Activated CD8-positive, alpha-beta memory T cell treated with anti-CD3 and anti-CD28 coated beads, Interleukin-2, amount 50 U/mL, for 24 hours (primary cell): ENCODE results near the gene HOXA10.

ENCODE experiments used
- DNase-seq: peaks from one replicate; pipeline ENCODE4 v3.0.0-alpha.2; 2020; ENCODE audit errors: extremely low read depth

Gene HOXA10

DNA sequence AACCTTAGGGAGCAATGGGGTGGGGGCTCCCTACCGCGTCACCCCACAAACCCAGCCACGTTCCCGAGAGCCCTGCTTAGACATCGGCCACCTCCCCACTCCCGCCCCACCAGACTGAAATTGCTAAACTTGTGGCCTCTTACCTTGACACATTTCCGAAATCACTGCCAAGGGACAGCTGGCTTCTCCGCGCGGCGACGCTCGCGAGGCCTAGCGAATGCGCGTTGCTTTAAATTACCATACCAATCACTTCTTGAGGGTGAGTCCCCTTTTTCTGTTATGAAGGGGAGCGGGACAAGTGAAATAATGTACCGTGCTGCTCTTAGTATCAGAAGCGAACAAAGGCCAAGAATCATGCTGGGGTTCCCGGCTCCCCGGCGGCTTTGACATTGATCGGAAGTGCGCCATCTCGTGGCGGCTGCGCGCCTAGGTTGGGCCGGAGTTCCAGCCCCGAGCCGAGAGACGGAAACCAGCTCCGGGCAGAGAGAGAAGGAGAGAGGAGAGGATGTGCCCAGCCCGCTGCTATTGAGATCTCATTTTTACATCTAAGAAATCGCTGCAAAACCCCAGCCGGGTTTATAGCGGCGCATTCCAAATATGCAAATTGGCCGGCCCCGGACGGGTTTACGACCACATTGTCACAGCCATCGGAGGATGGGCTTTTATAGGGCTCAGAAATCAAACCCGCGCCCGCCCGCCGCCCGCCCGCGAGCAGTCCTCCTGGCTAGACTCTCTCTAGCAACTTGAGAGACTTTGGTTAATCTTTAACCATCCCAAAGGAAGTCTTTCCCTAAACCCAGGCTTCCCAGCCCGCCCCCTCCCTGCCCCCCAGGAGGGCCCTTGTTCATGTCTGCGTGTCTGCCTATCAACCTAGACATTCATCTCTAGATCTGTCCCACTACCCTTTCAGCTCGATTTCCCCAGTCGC, 5.6 kb upstream of the HOXA10 start:
- no peak for DNase-seq

DNA sequence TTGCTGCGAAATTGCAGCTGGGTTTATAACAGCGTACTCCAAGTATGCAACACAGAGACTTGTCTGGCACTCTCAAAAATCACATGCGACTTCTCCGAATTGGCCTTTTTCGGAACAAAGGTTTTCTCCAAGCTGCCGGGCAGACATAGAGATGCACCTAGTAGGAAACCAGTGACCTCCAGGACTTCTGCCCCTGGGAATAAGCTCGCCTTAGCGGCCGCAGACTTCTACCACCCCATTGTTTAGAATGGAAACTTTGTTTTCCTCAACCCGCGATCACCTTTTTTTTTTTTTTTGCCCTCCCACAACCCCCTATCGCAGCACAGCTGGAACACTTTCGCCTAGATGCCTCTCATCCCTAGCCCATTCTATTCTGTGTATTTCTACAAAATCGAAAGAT, 4.9 kb upstream of the HOXA10 start:
- DNase-seq = no peak

DNA sequence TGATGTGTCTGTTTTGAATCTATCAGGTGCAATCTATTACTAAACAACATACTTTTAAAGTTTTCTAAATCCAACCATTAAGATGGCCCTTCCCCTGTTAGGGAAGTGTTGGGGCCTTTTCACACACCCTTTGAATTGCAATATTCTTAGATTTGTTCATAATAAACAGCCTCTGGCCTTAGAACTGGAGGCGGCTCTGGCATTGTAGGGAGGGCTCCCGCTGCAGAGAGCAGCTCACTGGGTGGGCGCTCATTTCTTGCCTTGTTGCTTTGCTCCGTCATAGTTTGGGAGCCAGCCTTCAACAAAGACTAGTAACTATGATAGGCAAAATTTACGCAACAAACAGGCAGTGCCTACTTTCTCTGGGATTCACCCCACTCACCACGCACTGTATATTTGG, 4.2 kb upstream of the HOXA10 start:
- no peak for DNase-seq

DNA sequence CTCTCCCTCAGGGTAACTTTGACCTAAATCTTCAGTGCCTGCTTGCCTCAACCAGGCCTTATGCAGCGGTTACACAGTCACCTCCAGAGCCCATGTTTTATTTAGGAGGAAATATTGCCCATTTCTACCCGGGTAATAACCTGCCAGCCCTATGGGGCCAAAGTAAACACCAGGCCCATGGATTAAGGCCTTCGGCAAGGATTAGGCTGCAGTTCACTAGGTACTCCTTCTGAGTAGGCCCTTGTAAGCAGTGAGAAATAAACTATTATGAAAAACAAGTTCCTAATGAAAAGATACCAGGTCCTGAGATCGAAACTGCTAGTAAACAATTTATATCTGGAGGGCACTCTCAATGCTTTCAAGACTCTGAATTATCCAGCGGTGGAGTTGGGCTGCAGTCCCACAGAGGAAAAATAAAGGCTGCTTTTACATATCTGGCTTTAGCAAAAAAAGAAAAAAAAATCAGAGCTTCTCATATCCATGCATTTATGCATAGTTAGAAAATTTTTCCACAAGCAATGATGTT, 3.7 kb upstream of the HOXA10 start:
- no peak for DNase-seq

DNA sequence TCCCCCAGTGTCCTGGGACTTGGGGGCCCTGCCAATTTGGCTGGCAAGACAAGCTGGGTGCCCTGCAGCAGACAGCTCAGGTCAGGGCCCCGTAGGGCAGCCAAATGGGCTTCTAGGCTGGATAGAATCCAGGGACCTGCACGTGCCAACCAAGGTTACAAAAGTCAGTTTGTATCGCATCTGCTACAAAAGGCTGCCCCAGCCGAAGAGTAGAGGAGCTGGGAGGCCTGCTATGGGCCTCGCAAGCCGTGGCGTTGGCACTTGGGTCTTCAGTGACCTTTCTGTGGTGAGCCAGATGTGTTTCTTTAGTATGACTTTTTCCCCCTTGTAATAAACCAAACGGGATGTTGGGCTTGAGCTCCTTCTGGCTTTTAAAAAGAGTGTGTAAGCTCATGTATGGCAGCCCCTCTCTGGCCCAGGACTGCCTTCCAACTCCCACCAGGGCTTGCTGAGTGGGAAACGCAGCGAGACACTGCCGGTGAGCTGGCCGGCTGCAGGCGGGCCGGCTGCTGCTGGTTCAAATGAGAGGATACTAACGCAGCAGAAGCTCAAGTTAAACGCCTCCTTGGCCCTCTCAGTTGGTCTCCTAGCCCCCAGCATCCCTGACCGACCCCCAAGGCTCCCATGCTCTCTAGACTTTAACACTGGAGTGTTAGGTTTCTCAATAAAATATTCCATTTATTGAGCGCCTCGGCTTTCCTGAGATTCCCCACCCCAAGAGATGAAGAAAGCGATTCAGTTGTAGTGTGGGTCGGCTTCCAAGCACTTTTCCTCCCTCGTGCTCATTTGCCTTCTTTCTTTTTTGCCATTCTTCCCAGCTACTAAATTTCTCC, 3.1 kb upstream of the HOXA10 start:
- no peak for DNase-seq

DNA sequence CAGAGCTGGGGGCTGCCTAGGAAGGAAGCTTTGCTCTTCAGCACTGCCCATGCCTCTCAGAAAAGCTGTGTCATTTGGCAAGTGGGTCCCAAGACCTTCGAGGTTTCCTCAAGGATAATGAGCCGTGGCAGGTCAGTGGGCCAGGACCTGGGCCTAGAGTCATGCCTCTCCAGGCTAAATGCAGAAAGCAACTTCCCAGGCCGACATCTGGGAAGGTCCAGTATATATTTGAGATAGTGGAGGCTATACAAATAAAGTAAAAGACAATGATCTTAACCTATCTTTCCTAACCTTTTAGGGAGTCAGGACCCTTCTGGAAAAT, 2.4 kb upstream of the HOXA10 start:
- DNase-seq = no peak

DNA sequence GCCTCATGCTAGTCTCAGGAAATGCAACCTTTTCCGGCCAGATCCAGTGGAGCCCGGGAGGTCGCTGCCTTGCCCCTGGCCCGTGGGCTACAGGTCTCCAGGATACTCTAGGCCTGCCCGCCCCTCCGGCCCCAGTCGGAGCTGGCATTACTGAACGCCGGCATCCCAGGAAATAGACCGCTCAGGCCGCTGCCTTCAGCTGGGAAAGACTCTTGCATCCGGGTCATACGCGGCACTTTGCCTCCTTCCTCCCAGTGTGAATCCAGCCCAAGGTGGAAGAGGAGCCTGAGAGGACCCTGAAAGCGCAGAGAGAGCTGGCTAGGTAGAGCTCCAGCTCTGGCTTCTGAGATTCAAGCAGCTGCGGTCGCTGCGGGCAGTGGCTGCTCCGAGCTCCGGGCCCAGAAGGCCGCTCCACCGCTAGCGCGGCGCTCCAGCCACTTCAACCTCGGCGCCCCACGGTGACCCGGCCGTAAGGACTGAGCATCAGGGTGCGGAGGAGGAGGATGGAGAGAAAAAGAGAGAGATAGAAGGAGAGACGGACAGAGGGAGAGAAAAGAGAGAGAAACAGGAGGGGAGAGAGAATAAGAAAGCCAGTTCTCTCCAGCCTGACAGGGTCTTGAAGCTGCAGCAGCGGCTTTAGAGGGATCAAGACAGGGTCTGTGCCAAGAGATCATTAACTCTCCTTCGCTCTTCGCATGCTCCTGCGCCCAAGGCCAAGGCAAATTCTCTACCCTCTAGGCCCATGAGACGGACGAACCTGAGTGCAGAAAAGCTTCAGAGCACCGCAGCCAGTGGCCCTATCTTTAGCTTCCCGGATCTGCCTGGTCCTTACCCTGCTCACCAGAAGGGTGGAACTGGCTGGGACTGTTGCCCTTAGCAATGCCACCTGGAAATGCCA, 1.8 kb upstream of the HOXA10 start:
- DNase-seq = no peak

DNA sequence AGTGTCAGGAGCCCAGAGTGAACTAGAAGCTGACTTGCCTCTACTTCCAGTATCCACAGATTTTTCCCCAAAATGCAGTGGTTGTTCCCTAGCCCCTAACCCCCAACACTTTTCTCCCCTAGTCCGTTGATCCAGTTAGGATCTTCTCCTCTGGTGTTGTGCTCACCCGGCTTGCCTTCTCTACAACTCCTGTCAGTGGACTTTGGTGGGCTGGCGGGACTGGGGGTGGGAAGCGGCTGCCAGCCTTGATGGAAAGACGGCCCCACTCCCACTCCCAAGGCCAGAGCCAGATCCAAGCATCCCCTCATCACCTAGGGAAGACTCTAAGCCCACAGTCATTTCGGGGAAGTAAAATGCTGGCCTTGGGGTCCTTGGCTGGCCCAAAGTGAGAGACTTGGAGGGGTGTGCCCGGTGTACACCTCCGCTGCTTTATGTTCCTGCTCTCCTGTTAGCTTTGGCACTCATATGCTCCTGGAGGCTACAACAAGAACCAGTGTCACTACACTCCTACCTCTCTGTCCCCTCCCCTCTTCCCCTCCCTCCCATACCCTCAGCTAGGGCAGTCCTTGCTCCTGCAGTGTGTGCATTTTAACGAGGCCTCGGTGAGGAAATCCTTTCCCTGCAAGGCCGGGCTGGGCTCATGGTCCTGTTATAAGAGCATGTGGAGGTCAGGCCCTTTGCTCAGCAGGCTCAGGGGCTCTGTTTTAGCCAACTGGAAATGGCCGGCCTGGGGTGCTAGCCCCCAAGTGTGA, 930 bp upstream of the HOXA10 start:
- no peak for DNase-seq

DNA sequence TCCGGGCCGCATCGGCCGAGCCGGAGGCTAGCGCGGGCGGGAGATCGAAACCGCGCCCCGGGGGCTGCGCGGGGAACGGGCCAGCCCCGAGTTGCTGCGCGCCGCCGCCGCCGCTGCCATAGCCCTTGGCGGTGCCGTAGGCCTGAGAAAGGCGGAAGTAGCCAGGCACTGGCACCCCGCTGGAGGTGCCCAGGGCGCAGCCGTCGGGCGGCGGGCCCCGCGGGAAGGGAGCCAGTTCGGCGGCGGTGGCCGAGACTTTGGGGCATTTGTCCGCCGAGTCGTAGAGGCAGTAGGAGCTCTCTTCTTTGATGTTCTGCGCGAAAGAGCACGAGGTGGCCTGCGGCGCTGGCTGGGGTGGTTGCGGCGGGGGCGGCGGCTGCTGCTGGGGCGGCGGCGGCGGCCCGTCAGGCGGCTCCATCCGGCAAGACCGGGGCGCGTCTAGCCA, 587 bp downstream of the HOXA10 start:
- DNase-seq = no peak

DNA sequence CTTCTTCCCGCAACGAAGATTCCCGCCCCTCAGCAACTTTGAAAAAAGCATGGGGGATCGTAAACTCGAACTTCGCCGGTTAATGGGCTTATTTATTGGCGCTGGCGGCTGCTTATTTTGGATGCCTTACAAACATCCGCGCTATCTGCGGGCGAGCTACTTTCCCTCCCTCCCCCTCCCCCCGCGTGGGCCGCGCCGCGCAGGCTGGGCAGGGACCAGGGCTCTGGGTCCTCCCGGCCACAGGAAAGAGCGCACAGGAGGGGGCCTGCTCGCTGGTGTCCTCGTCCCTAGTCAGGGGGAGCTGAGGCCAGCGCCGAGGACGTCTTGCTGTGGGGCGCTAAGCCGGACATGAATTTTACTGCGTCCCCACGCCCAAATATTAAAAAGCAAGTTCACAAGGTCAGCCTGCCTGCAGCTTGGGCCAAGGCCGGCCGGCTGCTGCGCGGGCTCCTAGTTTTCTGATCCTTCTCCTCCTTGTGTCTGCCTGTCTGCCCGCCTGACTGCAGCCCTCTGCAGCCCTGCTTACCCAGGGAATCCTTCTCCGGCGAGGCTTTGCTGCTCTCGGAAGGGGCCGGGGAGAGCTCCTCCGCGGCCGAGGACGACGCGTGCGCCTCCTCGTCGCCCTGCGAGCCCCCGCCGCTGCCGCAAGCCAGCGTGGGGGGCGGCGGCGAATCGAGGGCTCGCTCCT, 1.2 kb downstream of the HOXA10 start:
- no peak for DNase-seq

DNA sequence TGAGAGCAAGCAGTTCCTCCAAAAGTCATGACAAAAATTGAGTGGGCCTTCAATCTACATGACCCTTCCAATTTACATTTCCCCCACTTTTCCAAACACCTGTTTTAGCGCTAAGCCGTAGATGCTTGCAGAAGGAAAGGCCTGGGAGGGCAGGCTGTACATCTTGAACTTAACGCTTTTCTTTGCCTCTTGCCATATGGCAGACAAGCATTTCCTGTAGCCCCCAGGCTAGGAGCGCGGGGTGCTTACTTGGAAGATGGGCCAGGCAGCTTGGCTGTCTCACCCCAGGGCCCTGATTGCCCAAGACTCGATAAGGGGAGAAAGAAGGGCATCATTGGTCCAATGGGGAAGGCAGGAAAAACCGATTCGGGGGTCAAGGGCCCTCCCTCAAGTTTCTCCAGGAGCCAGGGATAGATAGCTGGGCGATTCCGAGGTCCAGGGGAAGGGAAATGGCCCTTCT, 1.8 kb downstream of the HOXA10 start:
- DNase-seq = no peak

DNA sequence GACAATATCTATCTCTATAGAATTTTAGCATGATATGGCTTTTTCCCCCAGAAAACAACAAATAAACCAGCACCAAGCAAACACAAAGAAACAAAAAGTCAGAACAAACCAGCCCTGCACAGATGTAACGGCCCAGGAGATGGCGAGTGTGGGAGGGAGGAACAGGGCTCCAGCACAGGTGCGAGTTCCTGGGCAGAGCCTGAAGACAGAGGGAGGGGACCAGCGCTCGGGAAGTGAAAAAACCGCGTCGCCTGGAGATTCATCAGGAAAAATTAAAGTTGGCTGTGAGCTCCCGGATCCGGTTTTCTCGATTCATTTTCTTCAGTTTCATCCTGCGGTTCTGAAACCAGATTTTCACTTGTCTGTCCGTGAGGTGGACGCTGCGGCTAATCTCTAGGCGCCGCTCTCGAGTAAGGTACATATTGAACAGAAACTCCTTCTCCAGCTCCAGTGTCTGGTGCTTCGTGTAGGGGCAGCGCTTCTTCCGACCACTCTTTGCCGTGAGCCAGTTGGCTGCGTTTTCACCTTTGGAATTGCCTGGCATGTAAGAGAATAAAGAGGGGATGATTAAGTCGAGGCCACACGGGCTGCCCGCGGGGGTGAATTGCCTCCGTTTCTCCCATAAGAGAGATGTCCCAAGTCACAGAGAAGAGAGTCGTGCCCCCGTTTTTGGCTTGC, 2.3 kb downstream of the HOXA10 start:
- no peak for DNase-seq

DNA sequence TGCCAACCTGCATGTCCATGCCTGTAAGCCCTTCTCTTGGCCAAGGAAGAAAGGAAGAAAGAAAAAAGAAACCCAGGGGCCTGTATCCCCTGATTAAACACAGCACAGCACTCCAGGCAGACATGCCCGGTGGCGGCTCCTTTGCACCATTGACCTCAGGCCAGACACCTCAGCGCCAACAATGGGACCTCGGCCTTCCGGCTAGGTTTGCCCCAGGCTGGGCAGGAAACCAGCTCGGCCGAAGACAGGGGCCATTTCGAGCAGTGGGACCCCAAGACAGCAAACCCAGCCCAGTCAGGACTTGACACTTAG, 2.8 kb downstream of the HOXA10 start:
- no peak for DNase-seq

DNA sequence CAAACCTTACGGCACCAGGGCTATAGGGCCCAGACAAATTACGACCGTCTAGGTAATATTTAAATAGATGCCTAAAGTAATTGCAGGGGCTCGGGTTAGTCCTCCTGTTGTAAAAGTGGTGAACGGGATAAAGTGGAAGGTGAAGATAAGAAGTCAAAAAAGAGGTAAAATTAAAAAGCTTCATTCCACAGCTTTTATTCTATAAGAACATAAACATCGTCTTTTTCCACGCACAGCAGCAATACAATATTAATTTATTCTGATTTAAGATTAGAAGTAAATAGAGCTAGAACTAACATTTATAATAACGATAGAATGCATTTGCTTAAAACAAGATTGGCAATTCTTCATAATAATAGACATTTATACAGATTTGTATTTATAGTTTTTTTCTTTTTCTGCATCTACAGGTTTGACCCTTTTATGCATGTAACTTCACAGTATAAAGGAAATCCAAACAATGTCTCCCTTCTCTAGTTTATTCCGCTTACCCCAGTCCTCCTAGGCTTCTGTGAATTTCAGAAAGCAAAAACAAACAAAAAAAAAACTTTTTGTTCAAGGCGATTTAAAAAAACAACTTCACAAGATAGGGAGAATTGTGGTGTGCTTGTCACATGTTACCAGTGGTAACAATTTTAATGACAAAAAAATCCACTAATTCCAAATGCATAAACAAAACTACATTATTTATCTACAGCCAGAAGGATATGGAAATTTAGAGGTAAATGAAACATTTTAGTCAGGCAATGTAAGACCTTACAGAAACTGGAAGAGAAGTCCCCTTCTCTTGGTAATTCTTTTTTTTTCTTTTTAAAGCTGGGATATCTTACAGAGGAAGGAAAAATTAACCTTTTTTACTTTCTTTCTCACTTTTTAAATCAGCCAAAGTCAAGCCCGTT, 3.4 kb downstream of the HOXA10 start:
- DNase-seq = no peak

DNA sequence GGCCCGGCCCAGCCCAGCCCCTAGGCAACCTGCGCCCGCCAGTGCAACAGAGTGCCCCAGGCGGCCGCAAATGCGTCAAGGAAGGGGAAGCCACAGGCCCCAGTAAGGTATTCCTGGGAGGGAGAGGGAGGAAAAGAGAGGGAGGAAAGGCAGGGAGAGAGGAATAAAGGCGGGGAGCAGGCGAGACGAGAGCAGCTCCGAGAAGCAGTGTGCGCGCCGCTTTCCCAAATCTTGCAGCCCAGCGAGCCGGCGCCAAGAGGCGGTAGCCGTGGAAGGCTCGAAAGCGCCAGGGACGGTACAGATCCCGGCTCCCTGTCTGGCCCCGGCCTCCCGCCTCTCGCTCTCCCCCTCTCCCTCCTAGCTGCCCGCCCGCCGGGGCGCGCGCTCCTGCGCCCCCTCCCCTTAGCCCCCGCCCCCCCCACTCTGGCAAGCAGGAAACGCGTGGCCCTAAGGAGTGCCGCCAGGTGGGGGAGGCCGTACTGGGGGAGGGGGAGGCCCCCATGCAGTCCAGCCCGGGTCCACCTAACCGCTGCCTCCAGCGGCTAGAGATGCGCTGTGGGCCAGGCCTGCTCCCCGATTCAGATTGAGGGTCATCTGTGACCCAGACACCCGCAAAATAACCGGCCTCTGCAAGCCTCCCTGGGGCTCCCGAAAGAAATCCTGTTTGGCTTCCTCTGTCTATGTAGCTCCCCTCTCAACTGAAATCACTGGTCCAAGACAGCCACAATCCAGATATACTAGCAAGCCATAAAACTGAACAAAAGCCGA, 4.3 kb downstream of the HOXA10 start:
- DNase-seq = no peak

DNA sequence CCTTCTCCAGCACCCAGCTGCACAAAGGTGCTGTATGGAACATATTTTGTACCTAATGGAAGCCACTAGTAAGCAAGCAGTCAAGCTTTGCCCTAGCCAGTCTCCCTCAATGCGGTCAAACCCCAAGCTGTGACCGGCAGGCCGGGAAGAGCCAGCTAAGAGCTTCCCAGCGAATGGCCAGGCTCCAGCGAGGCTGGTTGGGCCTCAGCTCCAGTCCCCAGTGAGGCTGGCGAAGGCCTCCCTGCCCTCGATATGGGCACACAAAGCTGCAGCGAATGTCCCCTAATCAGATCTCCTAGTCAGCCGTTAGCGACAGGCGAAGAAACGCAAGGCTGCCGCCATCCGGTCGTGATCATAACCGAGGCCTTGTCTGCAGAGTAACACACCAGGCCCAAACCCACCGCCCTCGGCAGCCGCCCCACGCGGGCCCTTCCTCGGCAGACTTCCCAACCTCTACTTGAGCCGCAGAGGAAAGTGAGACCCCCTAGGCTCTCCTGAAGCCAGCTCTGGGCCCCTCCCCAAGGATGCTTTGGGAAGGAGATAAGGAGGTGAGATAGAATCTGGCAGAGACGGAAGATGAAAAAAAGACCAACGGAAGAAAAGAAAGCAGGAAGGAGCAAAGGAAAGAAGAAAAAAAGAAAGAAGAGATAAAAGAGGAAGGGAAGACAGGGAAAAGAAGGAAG, 5.7 kb downstream of the HOXA10 start:
- DNase-seq = no peak

DNA sequence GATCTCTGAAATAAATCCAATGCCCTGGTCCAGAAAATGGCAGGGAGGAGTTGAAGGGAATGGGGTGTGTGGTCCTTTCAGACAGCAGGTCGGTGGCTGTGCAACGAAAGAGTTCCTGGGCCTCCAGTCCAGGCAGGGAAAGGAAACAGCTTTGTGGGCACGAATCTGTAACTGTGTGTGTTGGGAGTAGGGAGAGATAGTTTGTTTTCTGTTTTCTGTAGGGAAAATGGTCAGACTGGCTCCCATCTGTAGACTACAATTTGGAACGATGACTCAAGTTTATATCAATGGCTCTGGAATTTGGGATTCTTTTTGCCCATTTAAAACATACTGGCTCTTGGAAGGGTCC, 6.2 kb downstream of the HOXA10 start:
- no peak for DNase-seq
